Liver (tissue), 9 donors: ENCODE measurements around the gene HNF4A. TPM values are rescaled to one million over a fixed set of nuclear protein-coding genes. Genes with fewer than 3 reads are reported as not detected.

ENCODE experiments used
- DNase-seq: peaks from one replicate; pipeline ENCODE4 v3.0.0-alpha.2; 2017; ENCODE audit warnings: low spot score
- H3K27ac ChIP-seq, 2 donors: one replicate each; pipeline ENCODE4 v1.7.0; 2013; ENCODE audit warnings: inconsistent platforms in 2 of 2, low read length in 2 of 2, control low read depth in 1 of 2, low read depth in 1 of 2, mild to moderate bottlenecking in 1 of 2
- H3K27me3 ChIP-seq, 4 donors: one replicate each; pipeline versions ENCODE4 v1.6.1 to v1.7.0; 2013; ENCODE audit warnings: low read length in 3 of 4, inconsistent platforms in 1 of 4, mild to moderate bottlenecking in 1 of 4, moderate library complexity in 1 of 4; ENCODE audit not compliant: control insufficient read depth in 4 of 4, insufficient read depth in 4 of 4
- H3K36me3 ChIP-seq, 4 donors: one replicate each; pipeline versions ENCODE4 v1.6.1 to v1.7.0; 2013; ENCODE audit warnings: low read length in 3 of 4, mild to moderate bottlenecking in 3 of 4, low read depth in 1 of 4, moderate library complexity in 1 of 4; ENCODE audit not compliant: control insufficient read depth in 4 of 4, insufficient read depth in 3 of 4
- H3K4me1 ChIP-seq, 4 donors: one replicate each; pipeline versions ENCODE4 v1.6.1 to v1.7.0; 2013; ENCODE audit warnings: low read length in 3 of 4, mild to moderate bottlenecking in 3 of 4, moderate library complexity in 1 of 4; ENCODE audit not compliant: control insufficient read depth in 4 of 4, insufficient read depth in 4 of 4
- H3K4me3 ChIP-seq, 3 donors: one replicate each; pipeline versions ENCODE4 v1.6.1 to v1.7.0; 2013; ENCODE audit warnings: low read length in 3 of 3, control low read depth in 1 of 3, low read depth in 1 of 3, mild to moderate bottlenecking in 1 of 3
- H3K9ac ChIP-seq, 2 donors: one replicate each; pipeline ENCODE4 v1.7.0; 2013; ENCODE audit warnings: low read length in 2 of 2, mild to moderate bottlenecking in 2 of 2, moderate library complexity in 2 of 2, control low read depth in 1 of 2, low read depth in 1 of 2
- H3K9me3 ChIP-seq, 4 donors: one replicate each; pipeline versions ENCODE4 v1.6.1 to v1.7.0; 2013; ENCODE audit warnings: low read length in 3 of 4; ENCODE audit not compliant: control insufficient read depth in 4 of 4
- EGR1 ChIP-seq, 2 donors: IDR thresholded peaks; 2 replicates each; pipeline ENCODE4 v1.6.1; 2016 to 2018; ENCODE audit warnings: antibody characterized with exemption in 2 of 2, low read depth in 2 of 2
- FOXA1 ChIP-seq: IDR thresholded peaks from 2 replicates; pipeline ENCODE4 v1.6.1; 2016; ENCODE audit warnings: antibody characterized with exemption
- FOXA2 ChIP-seq: IDR thresholded peaks from 2 replicates; pipeline ENCODE4 v1.6.1; 2016; ENCODE audit warnings: antibody characterized with exemption
- GABPA ChIP-seq, 2 donors: IDR thresholded peaks in 1 of 2; conservative IDR thresholded peaks in 1 of 2; 2 replicates each; pipeline ENCODE4 v1.6.1; 2016; ENCODE audit warnings: antibody characterized with exemption in 2 of 2, mild to moderate bottlenecking in 1 of 2, moderate library complexity in 1 of 2
- HNF4G ChIP-seq: IDR thresholded peaks from 2 replicates; pipeline ENCODE4 v1.6.1; 2016; ENCODE audit warnings: antibody characterized with exemption
- JUND ChIP-seq, 2 donors: IDR thresholded peaks; 2 replicates each; pipeline ENCODE4 v1.6.1; 2016; ENCODE audit warnings: antibody characterized with exemption in 2 of 2
- NR2F2 ChIP-seq: IDR thresholded peaks from 2 replicates; pipeline ENCODE4 v1.6.1; 2016; ENCODE audit warnings: antibody characterized with exemption
- RAD21 ChIP-seq, 2 donors: IDR thresholded peaks; 2 replicates each; pipeline ENCODE4 v1.6.1; 2016; ENCODE audit warnings: antibody characterized with exemption in 2 of 2, mild to moderate bottlenecking in 2 of 2
- RXRA ChIP-seq, 2 donors: IDR thresholded peaks; 2 replicates each; pipeline ENCODE4 v1.6.1; 2017 to 2018; ENCODE audit warnings: antibody characterized with exemption in 2 of 2, mild to moderate bottlenecking in 1 of 2
- SP1 ChIP-seq: IDR thresholded peaks from 2 replicates; pipeline ENCODE4 v1.6.1; 2018; ENCODE audit warnings: antibody characterized with exemption, mild to moderate bottlenecking
- TAF1 ChIP-seq: conservative IDR thresholded peaks from 2 replicates; pipeline ENCODE4 v1.6.1; 2016; ENCODE audit warnings: antibody characterized with exemption, mild to moderate bottlenecking
- YY1 ChIP-seq: IDR thresholded peaks from 2 replicates; pipeline ENCODE4 v1.6.1; 2016; ENCODE audit warnings: antibody characterized with exemption, mild to moderate bottlenecking
- WGBS: extraction: QIAGEN DNeasy Blood & Tissue Kit; methylation state at CpG from one replicate; pipeline ENCODE4 v1.1.7; 2013; 5-methylcytosine and 5-hydroxymethylcytosine counted together
- polyA plus RNA-seq, 2 donors: library from polyadenylated mRNA; stranded (reverse) in 1 of 2; unstranded in 1 of 2; fragments of 200-250 nt in 1 of 2; fragments of >200 nt in 1 of 2; fragmentation: Nextera tagmentation in 1 of 2; extraction: Ambion mirVana in 1 of 2; gene quantifications; one replicate each; pipeline versions ENCODE4 v1.2.1 to v1.2.3, GENCODE V29; 2013 to 2015
- total RNA-seq, 2 donors: library from RNA; depleted of rRNA; stranded (reverse); fragments of >200 nt; gene quantifications; one replicate each; pipeline ENCODE4 v1.2.3, GENCODE V29; 2014
- TF ChIP-seq, protein P1 (sequence below): IDR thresholded peaks from 2 replicates; pipeline ENCODE4 v1.6.1; 2016; ENCODE audit warnings: antibody characterized with exemption
- TF ChIP-seq, protein P2 (sequence below): IDR thresholded peaks from 2 replicates; pipeline ENCODE4 v1.6.1; 2016; ENCODE audit warnings: antibody characterized with exemption
- TF ChIP-seq, protein P3 (sequence below): fragments of 150-350 bp; IDR thresholded peaks from 2 replicates; pipeline ENCODE4 v1.5.1; 2017; ENCODE audit warnings: improper control_type of control experiment, low read depth, low read length; ENCODE audit not compliant: missing input control
- TF ChIP-seq, protein P4 (sequence below): IDR thresholded peaks from 2 replicates; pipeline ENCODE4 v1.6.1; 2016; ENCODE audit warnings: antibody characterized with exemption
- TF ChIP-seq, protein P5 (sequence below): IDR thresholded peaks from 2 replicates; pipeline ENCODE4 v1.6.1; 2016; ENCODE audit warnings: antibody characterized with exemption, mild to moderate bottlenecking
- donor health status: healthy.
- donor health status: healthy.
- donor health status: healthy.
- donor health status: healthy.
- donor health status: healthy.

The HNF4A gene
- total and polyA plus RNA-seq, 4 donors = 51.7 to 171 (median 86.0) TPM

DNA sequence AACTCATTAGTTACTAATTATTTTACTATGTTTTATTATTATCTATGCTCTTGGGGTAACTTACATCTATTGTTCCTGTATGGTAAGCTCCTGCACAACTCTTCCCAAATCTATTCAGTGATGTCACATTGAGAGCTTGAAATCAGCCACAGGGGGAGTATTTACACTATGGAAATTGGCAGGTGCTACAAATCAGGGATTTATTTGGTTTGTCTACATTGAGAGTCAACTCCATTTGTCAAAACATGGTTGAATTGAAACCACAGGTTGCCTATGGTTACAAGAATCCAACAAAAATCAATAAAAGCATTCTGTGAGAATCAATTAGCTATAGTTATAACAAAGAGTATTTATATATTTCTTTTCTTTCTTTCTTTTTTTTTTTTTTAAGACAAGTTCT lies 40.6 kb upstream of the HNF4A start:
- Histone ChIP-seq H3K27me3 (no peaks in the 10 kb centered on the region), H3K4me1 (peaks cover 3 to 16% (median 10%) of the 10 kb centered on the region in 4 donors), H3K4me3 (no peak overlapping the region), H3K9me3 (no peaks in the 10 kb centered on the region), H3K27ac (no peak overlapping the region), H3K36me3 (no peaks in the 10 kb centered on the region), H3K9ac (no peak overlapping the region)
- TF ChIP-seq, protein P1, sequence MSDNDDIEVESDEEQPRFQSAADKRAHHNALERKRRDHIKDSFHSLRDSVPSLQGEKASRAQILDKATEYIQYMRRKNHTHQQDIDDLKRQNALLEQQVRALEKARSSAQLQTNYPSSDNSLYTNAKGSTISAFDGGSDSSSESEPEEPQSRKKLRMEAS = no peak
- TF ChIP-seq, protein P2, sequence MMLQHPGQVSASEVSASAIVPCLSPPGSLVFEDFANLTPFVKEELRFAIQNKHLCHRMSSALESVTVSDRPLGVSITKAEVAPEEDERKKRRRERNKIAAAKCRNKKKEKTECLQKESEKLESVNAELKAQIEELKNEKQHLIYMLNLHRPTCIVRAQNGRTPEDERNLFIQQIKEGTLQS = no peak
- TF ChIP-seq TAF1 = no peak
- TF ChIP-seq, protein P3, sequence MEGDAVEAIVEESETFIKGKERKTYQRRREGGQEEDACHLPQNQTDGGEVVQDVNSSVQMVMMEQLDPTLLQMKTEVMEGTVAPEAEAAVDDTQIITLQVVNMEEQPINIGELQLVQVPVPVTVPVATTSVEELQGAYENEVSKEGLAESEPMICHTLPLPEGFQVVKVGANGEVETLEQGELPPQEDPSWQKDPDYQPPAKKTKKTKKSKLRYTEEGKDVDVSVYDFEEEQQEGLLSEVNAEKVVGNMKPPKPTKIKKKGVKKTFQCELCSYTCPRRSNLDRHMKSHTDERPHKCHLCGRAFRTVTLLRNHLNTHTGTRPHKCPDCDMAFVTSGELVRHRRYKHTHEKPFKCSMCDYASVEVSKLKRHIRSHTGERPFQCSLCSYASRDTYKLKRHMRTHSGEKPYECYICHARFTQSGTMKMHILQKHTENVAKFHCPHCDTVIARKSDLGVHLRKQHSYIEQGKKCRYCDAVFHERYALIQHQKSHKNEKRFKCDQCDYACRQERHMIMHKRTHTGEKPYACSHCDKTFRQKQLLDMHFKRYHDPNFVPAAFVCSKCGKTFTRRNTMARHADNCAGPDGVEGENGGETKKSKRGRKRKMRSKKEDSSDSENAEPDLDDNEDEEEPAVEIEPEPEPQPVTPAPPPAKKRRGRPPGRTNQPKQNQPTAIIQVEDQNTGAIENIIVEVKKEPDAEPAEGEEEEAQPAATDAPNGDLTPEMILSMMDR = no peak
- no peak for TF ChIP-seq JUND (IDR thresholded peaks at IDR 0.05)
- TF ChIP-seq, protein P4, sequence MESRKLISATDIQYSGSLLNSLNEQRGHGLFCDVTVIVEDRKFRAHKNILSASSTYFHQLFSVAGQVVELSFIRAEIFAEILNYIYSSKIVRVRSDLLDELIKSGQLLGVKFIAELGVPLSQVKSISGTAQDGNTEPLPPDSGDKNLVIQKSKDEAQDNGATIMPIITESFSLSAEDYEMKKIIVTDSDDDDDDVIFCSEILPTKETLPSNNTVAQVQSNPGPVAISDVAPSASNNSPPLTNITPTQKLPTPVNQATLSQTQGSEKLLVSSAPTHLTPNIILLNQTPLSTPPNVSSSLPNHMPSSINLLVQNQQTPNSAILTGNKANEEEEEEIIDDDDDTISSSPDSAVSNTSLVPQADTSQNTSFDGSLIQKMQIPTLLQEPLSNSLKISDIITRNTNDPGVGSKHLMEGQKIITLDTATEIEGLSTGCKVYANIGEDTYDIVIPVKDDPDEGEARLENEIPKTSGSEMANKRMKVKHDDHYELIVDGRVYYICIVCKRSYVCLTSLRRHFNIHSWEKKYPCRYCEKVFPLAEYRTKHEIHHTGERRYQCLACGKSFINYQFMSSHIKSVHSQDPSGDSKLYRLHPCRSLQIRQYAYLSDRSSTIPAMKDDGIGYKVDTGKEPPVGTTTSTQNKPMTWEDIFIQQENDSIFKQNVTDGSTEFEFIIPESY = no peak
- no peak for TF ChIP-seq RXRA (IDR thresholded peaks at IDR 0.05)
- no peak for TF ChIP-seq RAD21 (IDR thresholded peaks at IDR 0.05)
- no peak for TF ChIP-seq HNF4G
- TF ChIP-seq, protein P5, sequence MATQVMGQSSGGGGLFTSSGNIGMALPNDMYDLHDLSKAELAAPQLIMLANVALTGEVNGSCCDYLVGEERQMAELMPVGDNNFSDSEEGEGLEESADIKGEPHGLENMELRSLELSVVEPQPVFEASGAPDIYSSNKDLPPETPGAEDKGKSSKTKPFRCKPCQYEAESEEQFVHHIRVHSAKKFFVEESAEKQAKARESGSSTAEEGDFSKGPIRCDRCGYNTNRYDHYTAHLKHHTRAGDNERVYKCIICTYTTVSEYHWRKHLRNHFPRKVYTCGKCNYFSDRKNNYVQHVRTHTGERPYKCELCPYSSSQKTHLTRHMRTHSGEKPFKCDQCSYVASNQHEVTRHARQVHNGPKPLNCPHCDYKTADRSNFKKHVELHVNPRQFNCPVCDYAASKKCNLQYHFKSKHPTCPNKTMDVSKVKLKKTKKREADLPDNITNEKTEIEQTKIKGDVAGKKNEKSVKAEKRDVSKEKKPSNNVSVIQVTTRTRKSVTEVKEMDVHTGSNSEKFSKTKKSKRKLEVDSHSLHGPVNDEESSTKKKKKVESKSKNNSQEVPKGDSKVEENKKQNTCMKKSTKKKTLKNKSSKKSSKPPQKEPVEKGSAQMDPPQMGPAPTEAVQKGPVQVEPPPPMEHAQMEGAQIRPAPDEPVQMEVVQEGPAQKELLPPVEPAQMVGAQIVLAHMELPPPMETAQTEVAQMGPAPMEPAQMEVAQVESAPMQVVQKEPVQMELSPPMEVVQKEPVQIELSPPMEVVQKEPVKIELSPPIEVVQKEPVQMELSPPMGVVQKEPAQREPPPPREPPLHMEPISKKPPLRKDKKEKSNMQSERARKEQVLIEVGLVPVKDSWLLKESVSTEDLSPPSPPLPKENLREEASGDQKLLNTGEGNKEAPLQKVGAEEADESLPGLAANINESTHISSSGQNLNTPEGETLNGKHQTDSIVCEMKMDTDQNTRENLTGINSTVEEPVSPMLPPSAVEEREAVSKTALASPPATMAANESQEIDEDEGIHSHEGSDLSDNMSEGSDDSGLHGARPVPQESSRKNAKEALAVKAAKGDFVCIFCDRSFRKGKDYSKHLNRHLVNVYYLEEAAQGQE = no peak
- no peak for TF ChIP-seq FOXA1
- TF ChIP-seq SP1 = no peak
- TF ChIP-seq EGR1 (IDR thresholded peaks at IDR 0.05; ENCODE audit: low read depth in 2 of 2) = no peak
- TF ChIP-seq YY1 = no peak
- no peak for TF ChIP-seq FOXA2
- DNase-seq = no peak

DNA sequence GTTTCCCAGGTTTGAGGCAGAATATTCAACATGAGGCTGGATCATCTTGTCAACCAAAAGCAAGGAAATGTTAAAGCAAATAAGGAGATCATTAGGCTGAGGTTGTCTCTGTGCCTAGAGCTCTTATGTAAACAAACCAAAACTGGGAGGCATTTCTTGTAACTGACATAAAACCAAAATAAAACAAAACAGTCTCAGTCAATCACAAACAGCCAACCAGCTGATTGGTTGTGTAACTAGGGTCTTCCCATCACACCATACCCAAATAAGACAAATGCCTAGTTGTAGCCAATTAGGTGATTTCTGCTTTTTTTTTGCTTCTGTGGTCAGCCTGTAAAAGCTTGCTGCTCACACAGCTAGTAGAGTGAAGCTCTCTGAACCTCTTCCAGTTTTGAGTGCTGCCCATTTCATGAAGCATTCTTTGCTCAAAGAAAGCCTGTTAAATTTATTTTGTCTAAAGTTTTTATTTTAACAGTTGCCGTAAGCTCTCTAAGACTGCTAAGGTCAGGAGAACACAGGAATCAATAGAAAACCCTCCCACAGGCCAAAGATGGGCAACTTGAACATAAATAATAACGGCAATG lies 35.6 kb upstream of the HNF4A start:
- Histone ChIP-seq H3K4me3 (no peak overlapping the region), H3K9me3 (no peaks in the 10 kb centered on the region), H3K27me3 (no peaks in the 10 kb centered on the region), H3K27ac (no peak overlapping the region), H3K4me1 (no peaks in the 10 kb centered on the region), H3K9ac (no peak overlapping the region), H3K36me3 (no peaks in the 10 kb centered on the region)
- TF ChIP-seq, protein P5 = no peak
- no peak for TF ChIP-seq JUND (IDR thresholded peaks at IDR 0.05)
- TF ChIP-seq TAF1 = no peak
- no peak for TF ChIP-seq RXRA (IDR thresholded peaks at IDR 0.05)
- TF ChIP-seq GABPA (IDR thresholded peaks at IDR 0.05 in 1 of 2, conservative IDR thresholded peaks at IDR 0.05 in 1 of 2) = no peak
- no peak for TF ChIP-seq YY1
- TF ChIP-seq RAD21 (IDR thresholded peaks at IDR 0.05) = no peak
- no peak for TF ChIP-seq SP1
- no peak for TF ChIP-seq NR2F2
- TF ChIP-seq, protein P1 = no peak
- 94% methylated on average over 2 of the region's 2 CpGs for WGBS
- DNase-seq = no peak
